ENCODE results near the gene HERC2. TPM values are rescaled to one million over a fixed set of nuclear protein-coding genes. Genes with fewer than 3 reads are reported as not detected.

HERC2 gene
- total and polyA plus RNA-seq, 2 of the 8 experiments (the other 6 are each of a cell fraction or from before 2014, with no cell fraction given) = 83.0 to 88.7 TPM

- Histone ChIP-seq H3K79me1 (ENCODE audit: low read depth, low read length) (no peaks in the 10 kb centered on the region; the same call in 1 of the 2 replicates), H3K14ac (ENCODE audit: insufficient read length) (no peak overlapping the region), H4K91ac (replicated peaks; ENCODE audit: insufficient read length, low read length) (no peak overlapping the region), H3K36me3 (ENCODE audit: control insufficient read depth in 2 of 4, insufficient read depth in 4 of 4, low read length in 3 of 4) (peaks cover 0 to 6% (median 0%) of the 10 kb centered on the region in 4 experiments; a peak in 1 of 8 replicates), H4K8ac (ENCODE audit: extremely low read depth, insufficient read depth, low read length) (no peak overlapping the region; the same call in 1 of the 2 replicates), H3K4me2 (ENCODE audit: insufficient read depth in 1 of 2, low read depth in 2 of 2, low read length in 2 of 2) (no peak overlapping the region; a peak in 1 of 4 replicates), H3K23me2 (ENCODE audit: low read depth, low read length) (peaks cover 29% of the 10 kb centered on the region; the same call in 1 of the 2 replicates), H3K79me2 (ENCODE audit: control insufficient read depth in 1 of 2, insufficient read depth in 2 of 2, low read length in 2 of 2) (no peaks in the 10 kb centered on the region), H3K27ac (ENCODE audit: low read depth, low read length) (no peak overlapping the region), H3K9me3 (ENCODE audit: insufficient read depth in 2 of 2, low read depth in 1 of 2, low read length in 1 of 2) (no peaks in the 10 kb centered on the region; a peak in 1 of 4 replicates), H3K9ac (replicated peaks in 1 of 4; ENCODE audit: extremely low read depth in 1 of 4, low read depth in 3 of 4, low read length in 3 of 4) (no peak overlapping the region), H4K20me1 (replicated peaks in 1 of 2; ENCODE audit: control insufficient read depth in 1 of 2, insufficient read depth in 2 of 2, low read length in 2 of 2) (peaks cover 0 to 16% of the 10 kb centered on the region in 2 experiments), H3K4me1 (replicated peaks in 1 of 4; ENCODE audit: control insufficient read depth in 3 of 4, insufficient read depth in 4 of 4, low read length in 3 of 4) (peaks cover 0 to 7% (median 2%) of the 10 kb centered on the region in 4 experiments; a peak in 3 of 7 replicates), H2BK20ac (ENCODE audit: low read length) (no peak overlapping the region), H3K56ac (replicated peaks; ENCODE audit: insufficient read length, low read depth, low read length) (peak overlapping the region; percentile 89), H3K27me3 (replicated peaks in 1 of 4; ENCODE audit: control insufficient read depth in 3 of 4, extremely low read depth in 1 of 4, insufficient read depth in 3 of 4, low read length in 3 of 4) (peaks cover 9 to 43% (median 33%) of the 10 kb centered on the region in 4 experiments; a peak in 6 of 7 replicates), H3K4ac (replicated peaks; ENCODE audit: insufficient read length, low read depth, low read length) (no peak overlapping the region), H2AK5ac (ENCODE audit: low read depth, low read length) (0 out of 2 replicates have a peak overlapping the region, but pooled peaks have one; percentile 77), H3K4me3 (ENCODE audit: extremely low read depth in 1 of 4, insufficient read depth in 2 of 4, low read depth in 3 of 4, low read length in 4 of 4) (no peak overlapping the region), H2BK5ac (ENCODE audit: low read depth, low read length) (0 out of 2 replicates have a peak overlapping the region, but pooled peaks have one; percentile 12), H2BK120ac (replicated peaks; ENCODE audit: low read depth, low read length) (no peak overlapping the region), H2AFZ (ENCODE audit: low read length) (no peak overlapping the region), H3K23ac (ENCODE audit: insufficient read length) (no peak overlapping the region), H3K18ac (ENCODE audit: extremely low read depth, low read length) (no peak overlapping the region), H4K5ac (ENCODE audit: insufficient read length, low read depth, low read length) (no peak overlapping the region), H2BK15ac (ENCODE audit: low read length) (peak overlapping the region; percentile 46; the same call in 1 of the 2 replicates), H2BK12ac (ENCODE audit: low read depth, low read length) (peak overlapping the region; percentile 7; the same call in 1 of the 2 replicates)
- POLR2A ChIA-PET (ENCODE audit: partially characterized antibody) = no interaction called here
- no peak for DNase-seq (ENCODE audit: low read depth in 1 of 2, low spot score in 2 of 2)
- FAIRE-seq = no peak
- CTCF ChIA-PET (ENCODE audit: partially characterized antibody) = no interaction called here
- 97% methylated on average over 5 of the region's 5 CpGs; no CpG with 5 or more reads in 1 of the 2 experiments for WGBS, 2 experiments (ENCODE audit: extremely low coverage in 1 of 2, insufficient coverage in 1 of 2, insufficient read length in 1 of 2, insufficient replicate concordance in 2 of 2, low coverage in 1 of 2, low lambda C conversion rate in 2 of 2, missing lambda C conversion rate in 1 of 2)
- TF ChIP-seq BCL11A (IDR thresholded peaks at IDR 0.05; ENCODE audit: low read depth in 2 of 2, low read length in 2 of 2) = no peak
- TF ChIP-seq GTF2F1 (IDR thresholded peaks at IDR 0.05; ENCODE audit: borderline replicate concordance, low read depth, low read length) = no peak
- no peak for TF ChIP-seq EGR1 (IDR thresholded peaks at IDR 0.05; ENCODE audit: borderline replicate concordance, low read depth, low read length)
- TF ChIP-seq, protein P1, sequence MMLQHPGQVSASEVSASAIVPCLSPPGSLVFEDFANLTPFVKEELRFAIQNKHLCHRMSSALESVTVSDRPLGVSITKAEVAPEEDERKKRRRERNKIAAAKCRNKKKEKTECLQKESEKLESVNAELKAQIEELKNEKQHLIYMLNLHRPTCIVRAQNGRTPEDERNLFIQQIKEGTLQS (IDR thresholded peaks at IDR 0.05; ENCODE audit: insufficient read depth, low read depth, low read length) = no peak
- TF ChIP-seq YY1 (IDR thresholded peaks at IDR 0.05; ENCODE audit: low read depth, low read length) = no peak
- no peak for TF ChIP-seq POLR2AphosphoS5 (IDR thresholded peaks at IDR 0.05; ENCODE audit: low read depth, low read length)
- no peak for TF ChIP-seq NRF1 (IDR thresholded peaks at IDR 0.05; ENCODE audit: low read depth, low read length)
- TF ChIP-seq HDAC2 (IDR thresholded peaks at IDR 0.05; ENCODE audit: borderline replicate concordance in 1 of 2, low read depth in 2 of 2, low read length in 2 of 2) = no peak
- TF ChIP-seq SP2 (IDR thresholded peaks at IDR 0.05; ENCODE audit: low read length) = no peak
- no peak for TF ChIP-seq KDM4A (IDR thresholded peaks at IDR 0.05; ENCODE audit: low read depth, low read length, severe bottlenecking)
- TF ChIP-seq SP4 (IDR thresholded peaks at IDR 0.05; ENCODE audit: low read length) = no peak
- TF ChIP-seq ASH2L (IDR thresholded peaks at IDR 0.05; ENCODE audit: low read length) = no peak
- no peak for TF ChIP-seq BRCA1 (IDR thresholded peaks at IDR 0.05; ENCODE audit: low read depth, low read length)
Measured at GRCh38 chr15:28105793-28106192, 216.2 kb downstream of the HERC2 start.
